Measurements from ENCODE around the gene NCDN.

- no peak for TF ChIP-seq POLR2AphosphoS5 (IDR thresholded peaks at IDR 0.05; ENCODE audit: low read depth, low read length)
- no peak for TF ChIP-seq SIN3A (IDR thresholded peaks at IDR 0.05; ENCODE audit: borderline replicate concordance, insufficient read depth, low read length)
- no peak for TF ChIP-seq FOXP2 (optimal IDR thresholded peaks at IDR 0.05; ENCODE audit: borderline replicate concordance, extremely low read depth, extremely low read length, insufficient read depth)
- TF ChIP-seq REST (IDR thresholded peaks at IDR 0.05; ENCODE audit: insufficient read depth in 1 of 2, low read depth in 2 of 2, low read length in 2 of 2) = no peak
- no peak for TF ChIP-seq TAF1 (IDR thresholded peaks at IDR 0.05; ENCODE audit: borderline replicate concordance, insufficient read depth, low read length)
Measured at GRCh38 chr1:35580949-35581388, 23.4 kb downstream of the NCDN start.
